Smooth muscle cell of the brain vasculature (primary cell): ENCODE data around the gene FOXR1.

ENCODE experiments used
- DNase-seq: peaks from one replicate; pipeline ENCODE4 v3.0.0-alpha.2; 2012; ENCODE audit warnings: low read depth, low spot score

The FOXR1 gene, protein sequence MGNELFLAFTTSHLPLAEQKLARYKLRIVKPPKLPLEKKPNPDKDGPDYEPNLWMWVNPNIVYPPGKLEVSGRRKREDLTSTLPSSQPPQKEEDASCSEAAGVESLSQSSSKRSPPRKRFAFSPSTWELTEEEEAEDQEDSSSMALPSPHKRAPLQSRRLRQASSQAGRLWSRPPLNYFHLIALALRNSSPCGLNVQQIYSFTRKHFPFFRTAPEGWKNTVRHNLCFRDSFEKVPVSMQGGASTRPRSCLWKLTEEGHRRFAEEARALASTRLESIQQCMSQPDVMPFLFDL

DNA sequence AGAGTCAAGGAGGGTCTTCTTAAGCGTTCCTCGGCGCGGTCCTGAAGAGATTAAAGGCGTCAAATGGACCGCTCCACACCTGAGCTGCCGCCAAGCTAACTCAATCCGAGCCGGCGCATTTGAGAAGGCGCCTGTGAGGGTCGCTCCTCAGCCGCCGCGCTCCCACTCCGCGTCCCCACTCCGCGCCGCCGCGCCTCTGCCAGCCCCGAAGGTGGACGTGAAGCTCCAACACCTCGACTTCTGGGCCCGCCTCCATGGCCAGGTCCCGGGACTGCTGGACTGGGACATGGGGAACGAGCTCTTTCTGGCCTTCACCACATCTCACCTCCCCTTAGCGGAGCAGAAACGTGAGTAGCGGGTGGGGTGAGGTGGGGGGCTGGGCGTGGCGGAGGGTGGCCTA, at the start of gene FOXR1:
Gene FOXR1, plus strand, starts transcription at position 116 of the 400 bp plus-strand sequence. Its CDS starts 171 bp downstream, at position 287.
- no peak for DNase-seq

- DNase-seq: no peak
Observed at GRCh38 chr11:118921929-118922744, 49.4 kb upstream of the FOXR1 start.

DNA sequence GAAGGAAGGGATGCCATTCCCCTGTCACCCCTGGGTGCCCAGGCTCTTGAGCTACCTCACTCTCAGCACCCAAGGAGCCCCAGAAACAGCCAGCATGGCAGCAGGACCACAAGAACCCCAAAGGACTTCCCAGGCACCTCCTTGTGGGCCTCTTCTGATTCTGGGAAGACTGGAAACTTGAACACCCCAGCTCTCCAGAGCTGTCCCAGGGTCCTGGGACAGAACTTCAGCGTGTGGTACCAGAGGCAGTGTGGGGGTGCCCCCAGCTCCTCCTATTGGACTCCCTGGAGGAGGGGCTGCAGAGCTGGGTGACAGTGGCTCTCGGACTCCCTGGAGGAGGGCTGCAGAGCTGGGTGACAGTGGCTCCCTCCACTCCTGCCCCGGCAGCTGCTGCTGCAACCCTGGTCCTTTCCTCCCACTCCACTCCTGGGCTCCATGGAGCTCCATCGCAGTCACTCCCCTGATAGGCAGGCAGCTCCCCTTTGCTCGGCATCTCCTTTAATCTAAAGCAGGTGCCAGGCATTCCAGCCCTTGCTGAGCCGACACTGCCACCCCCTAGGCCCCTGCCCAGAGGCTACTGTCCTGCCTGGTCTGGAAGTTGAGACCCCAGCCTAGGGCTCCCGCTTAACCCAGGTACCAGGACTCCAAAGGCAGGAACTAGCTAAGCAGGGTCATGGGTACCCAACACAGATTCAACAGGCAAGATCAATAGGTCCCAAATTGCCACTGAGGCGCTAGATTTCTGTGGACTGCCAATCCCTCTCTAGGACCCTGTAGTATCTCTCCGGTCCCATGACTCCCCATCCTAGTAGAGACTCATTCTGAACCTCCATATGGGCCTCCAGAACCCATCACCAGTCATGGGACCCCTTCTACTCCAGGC, 48.6 kb upstream of the FOXR1 start:
- DNase-seq: no peak

DNA sequence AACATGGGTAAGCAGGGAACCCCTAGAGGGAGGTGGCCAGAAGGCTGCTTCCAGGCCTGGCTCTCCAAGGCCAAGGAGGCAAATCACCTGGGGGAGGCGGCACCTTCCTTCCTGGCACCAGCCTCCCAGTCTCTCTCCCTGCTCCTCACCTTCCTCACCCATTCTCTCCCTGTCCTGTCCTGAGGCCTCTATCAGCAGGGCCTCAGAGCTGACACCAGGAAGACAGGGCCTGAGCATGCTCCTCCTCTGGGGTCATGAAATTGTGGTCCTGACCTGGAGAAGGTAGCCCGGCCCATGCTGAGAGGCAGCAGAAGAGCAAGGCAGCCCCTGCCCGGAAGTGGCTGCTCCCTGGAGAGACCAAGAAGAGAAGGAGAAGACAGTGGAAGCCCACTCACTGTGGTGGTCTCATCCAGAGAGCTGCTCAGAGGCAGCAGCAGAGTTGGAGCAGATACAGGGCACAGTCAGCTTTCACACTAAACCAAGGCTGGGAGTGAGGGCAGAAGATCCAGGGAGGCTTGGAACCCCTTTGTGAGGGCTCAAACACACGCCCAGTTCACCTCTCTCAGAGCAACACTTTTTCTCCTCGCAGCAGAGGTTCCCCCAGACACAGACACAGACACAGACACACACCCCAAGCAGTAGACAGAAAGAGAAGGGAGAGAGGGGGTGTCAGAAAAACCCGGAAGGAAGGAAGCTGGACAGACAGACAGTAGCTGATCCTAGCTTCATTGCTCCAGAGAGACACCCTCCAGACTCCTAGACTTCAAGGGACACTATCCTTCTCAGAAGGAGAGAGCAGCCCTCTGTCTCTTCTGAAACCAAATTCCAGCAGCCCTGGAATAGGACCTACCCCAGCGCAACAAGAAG, 47.6 kb upstream of the FOXR1 start:
- no peak for DNase-seq

- no peak for DNase-seq
Observed at GRCh38 chr11:118924591-118925585, 46.7 kb upstream of the FOXR1 start.

GRCh38 chr11:118927554-118928100, 43.9 kb upstream of the FOXR1 start:
- no peak for DNase-seq

- no peak for DNase-seq
Observed at GRCh38 chr11:118928101-118928869, 43.3 kb upstream of the FOXR1 start.

DNA sequence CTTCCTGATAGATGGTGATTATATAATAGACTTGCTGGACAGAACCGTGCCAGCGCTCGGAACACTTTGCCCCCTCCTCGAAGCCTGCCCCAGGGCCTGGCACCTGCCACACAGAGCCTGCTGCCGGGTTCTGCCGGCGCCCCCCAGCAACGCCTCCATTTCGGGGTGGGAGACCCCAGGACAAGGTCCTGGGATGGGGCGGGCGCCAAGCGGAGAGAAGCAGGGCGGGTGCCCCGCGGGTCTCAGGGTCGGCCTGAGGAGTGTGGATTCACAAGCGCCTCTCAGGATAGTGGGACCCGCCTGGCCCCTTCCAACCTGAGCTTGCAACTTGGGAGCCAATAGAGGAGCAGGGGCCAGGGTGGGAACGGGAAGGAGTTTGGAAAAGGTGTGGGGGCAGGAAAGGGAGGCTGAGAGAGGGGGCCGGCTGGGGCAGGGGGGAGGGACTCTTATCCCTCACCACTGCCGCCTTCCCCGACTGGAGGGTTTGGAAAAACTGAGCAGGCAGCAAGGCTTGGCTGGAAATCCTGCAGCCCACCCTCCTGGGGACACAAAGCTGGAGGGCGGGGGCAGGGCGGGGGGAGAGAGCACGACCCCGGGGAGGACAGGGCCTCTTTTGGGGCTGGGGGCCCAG, 42.6 kb upstream of the FOXR1 start:
- DNase-seq: no peak

- no peak for DNase-seq
Observed at GRCh38 chr11:118929501-118930093, 42.0 kb upstream of the FOXR1 start.

GRCh38 chr11:118930094-118930712, 41.4 kb upstream of the FOXR1 start:
- DNase-seq: no peak

- DNase-seq: no peak
Observed at GRCh38 chr11:118931571-118931970, 40.0 kb upstream of the FOXR1 start.

DNA sequence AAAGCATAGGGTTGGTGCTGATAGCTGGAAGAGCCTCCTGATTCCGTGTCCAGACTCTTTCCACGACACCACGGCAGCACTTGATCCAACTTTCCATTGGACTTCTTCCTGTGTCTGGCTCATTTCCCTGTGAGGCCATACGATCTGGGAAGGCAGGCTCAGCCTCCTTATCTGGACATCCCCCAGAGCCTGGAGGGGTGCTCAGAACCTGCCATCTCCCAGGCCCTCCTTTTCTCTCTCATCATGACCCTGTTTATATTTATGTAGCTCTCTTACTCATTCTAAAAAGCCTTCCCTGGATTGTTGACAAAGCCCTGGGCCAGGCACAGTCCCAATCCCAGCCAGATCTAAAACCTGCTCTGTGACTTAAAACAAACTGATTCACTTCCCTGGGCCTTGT, 38.1 kb upstream of the FOXR1 start:
- no peak for DNase-seq

DNA sequence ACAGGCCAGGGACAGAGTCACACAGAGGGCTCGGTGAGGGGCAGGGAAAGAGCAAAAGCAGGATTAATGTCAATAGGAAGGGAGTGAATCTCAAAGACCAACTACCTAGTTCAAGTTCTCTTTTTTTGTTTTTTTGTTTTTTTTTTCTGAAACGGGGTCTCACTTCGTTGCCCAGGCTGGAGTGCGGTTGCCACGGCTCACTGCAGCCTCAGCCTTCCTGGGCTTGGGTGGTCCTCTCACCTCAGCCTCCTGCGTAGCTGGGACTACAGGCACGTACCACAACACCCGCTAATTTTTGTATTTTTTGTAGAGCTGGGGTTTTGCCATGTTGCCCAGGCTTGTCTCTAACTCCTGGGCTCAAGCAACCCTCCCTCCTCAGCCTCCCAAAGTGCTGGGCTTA, 36.2 kb upstream of the FOXR1 start:
- DNase-seq: no peak

DNA sequence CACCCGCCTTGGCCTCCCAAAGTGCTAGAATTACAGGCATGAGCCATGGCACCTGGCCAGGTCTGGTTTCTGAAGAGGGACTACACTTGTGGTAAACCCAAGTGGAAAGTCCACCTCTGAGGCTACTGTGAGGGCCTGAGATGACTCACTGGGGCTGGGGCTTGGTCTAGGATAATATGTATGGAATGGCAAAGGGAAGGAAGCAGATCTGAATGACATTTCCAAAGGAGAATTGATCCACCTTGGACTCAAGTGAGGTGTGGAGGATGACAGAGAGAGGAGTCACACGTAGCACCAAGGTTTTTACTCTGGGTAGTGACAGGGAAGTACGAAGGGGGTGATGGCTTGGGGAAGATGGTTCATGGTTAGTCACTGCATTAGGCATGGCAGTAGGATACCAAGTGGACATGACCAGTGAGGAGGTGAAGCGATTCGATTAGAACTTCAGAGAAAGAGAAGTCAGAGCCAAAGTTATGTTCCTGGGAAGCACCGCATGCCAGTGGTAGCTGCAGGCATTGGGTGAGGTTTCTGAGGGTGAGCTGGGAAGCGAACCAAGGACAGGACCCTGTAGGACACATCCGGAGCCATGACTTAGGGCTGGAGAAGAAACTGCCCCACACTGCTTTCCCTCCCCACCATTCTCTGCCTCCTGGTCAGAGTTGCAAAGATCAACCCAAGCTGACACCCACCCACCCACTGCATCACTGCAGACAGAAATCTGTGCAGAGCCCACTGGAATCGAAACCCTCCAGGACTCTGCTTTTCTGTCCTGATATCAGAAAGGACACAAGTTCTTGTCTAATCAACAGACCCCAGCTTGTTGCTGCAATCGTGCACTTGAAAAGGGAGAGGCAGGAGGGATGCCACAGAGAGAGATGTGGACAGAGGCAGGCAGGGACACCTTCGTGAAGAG, 32.8 kb upstream of the FOXR1 start:
- DNase-seq: no peak

- DNase-seq: no peak
Observed at GRCh38 chr11:118939404-118939915, 32.1 kb upstream of the FOXR1 start.

DNA sequence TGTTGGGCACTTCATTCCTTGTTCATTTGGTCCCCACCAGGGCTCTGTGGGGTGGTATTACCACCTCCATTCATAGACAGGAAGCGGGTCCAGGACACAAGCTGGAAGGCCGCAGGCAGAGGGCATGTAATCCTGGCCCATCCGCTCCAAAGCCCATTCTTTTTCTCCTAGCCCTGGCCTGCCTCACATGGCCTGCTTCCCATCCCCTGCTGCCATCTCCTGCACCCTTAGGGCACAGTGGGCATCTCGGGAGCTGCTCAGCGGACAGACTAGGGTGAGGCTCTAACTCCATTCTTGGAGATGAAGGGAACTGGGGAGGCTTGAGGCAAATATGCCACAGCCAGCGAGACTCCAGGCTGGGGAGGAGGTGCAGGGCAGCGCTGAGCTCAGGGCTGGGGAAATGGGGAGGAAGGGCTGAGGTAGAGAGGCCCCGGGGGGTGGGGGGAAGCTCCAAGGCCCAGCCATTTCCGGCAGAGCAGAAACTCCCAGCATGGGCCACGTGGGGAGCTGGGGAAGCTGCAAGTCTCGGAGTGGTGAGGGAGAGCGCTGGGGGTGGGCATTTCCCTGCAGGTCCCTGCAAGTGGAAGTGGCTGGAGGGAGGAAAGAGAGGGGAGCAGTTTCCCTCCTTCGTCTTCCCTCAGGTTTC, 31.5 kb upstream of the FOXR1 start:
- DNase-seq: no peak
